Prostate gland (tissue), 2 donors: ENCODE results near the gene CFDP1.

Experiments used
- POLR2A ChIP-seq: fragments of 450-650 bp; IDR thresholded peaks from one replicate; pipeline ENCODE4 v1.6.1; 2016; ENCODE audit warnings: antibody characterized with exemption, mild to moderate bottlenecking
- POLR2AphosphoS5 ChIP-seq: sonication (generic); formaldehyde crosslinking; IDR thresholded peaks from one replicate; pipeline ENCODE4 v1.6.1; 2017; ENCODE audit warnings: antibody characterized with exemption
- TF ChIP-seq, protein P1 (sequence below), 4 experiments: fragments of 200-600 bp in 2 of 4; fragments of 450-650 bp in 2 of 4; sonication (generic) in 2 of 4; IDR thresholded peaks; 1 replicate in 3 of 4; 2 replicates in 1 of 4; pipeline ENCODE4 v1.5.1; 2016 to 2019; ENCODE audit warnings: antibody characterized with exemption in 4 of 4, mild to moderate bottlenecking in 2 of 4, moderate library complexity in 2 of 4

DNA sequence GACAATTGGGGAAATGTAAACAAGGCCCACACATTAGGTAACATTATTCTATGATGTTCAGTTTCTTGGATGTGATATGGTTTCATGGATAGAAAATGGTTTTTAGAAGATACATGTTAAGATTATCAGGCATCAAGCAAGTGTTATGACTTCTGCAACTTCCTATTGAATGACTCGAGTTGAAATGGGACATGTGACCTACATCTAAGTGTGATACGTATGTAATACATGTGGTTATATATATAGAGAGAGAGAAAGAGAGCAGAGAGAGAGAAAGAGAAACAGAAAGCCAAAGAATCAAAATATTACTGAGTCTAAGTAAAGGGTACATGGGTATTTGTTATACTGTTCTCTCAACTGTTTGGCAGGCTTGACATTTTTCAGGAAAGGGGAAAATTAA lies 29.5 kb upstream of the CFDP1 start:
- TF ChIP-seq, protein P1, sequence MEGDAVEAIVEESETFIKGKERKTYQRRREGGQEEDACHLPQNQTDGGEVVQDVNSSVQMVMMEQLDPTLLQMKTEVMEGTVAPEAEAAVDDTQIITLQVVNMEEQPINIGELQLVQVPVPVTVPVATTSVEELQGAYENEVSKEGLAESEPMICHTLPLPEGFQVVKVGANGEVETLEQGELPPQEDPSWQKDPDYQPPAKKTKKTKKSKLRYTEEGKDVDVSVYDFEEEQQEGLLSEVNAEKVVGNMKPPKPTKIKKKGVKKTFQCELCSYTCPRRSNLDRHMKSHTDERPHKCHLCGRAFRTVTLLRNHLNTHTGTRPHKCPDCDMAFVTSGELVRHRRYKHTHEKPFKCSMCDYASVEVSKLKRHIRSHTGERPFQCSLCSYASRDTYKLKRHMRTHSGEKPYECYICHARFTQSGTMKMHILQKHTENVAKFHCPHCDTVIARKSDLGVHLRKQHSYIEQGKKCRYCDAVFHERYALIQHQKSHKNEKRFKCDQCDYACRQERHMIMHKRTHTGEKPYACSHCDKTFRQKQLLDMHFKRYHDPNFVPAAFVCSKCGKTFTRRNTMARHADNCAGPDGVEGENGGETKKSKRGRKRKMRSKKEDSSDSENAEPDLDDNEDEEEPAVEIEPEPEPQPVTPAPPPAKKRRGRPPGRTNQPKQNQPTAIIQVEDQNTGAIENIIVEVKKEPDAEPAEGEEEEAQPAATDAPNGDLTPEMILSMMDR (IDR thresholded peaks at IDR 0.05): no peak
- TF ChIP-seq POLR2AphosphoS5 (no peak), POLR2A (no peak)
